NCI-H187 treated with DMSO at 0.1 percent for 48 hours (cell line): ENCODE results near the gene EPAS1.

ENCODE experiments used
- DNase-seq: peaks from one replicate; lab custom pipeline; 2025; lab: John Stamatoyannopoulos, UW

EPAS1 gene

DNA sequence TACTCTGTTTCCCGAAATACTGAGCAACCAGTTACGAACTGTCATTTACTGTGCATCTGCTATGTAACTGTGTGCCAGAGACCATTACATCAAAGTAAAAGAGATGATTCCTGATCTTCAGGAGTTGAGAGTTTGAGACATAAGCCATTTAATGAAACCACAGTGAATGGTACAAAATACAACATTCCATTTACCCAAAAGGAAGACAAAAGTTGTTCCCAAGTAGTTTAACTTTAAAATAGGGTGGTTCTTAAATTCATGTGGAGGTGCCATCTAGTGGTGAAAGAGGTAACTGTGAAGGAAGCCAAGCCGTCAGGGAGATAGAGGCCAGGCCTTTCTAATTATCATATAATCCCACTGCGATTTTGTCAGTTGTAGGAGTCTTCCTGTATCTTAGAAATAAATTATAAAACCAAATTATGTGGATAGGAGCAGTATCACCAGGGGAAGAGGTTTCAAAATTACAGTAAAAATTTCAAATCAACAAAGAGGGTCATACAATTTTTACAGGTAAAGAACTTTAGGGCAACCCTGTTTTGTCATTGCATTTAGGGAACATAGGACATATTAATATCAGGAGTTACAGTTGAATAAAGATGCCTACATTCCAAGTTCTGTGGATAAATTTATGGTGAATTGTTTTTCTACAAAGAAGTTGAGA, 67.7 kb downstream of the EPAS1 start:
- DNase-seq, result no peak

DNA sequence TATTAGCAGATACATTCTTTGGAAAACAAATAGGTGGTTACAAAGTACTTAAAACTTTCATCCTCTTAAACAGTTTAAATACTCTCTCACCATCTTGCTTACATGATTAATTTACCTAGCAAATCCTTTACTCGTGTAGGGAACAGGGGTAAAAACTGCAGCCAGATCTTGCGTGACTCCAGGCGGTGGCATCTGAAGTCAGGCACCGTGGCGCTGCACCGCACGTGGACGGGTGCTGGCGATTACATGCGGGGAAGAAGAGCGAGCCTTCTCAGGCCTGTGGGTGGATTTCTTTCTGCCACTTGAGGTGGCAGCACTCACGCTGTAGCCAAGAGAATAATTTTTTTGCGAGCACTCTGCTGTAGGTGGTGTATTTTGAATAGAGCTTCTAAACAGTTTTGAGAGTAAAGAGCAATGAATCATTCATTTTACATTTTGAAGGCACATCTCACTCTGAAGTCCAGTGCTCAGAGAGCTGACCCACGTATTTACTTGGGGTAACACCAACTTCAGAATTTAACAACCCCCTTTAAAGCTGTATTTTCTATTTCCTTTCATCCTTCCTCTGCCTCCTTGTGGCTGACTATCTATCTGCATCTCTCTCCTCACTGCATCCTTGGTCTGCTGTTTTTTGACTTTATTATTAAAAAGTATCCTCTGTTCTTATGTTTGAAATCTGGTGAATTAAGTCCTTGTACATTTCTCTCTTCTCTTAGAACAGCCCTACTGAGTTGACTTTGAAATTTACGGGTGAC, 68.9 kb downstream of the EPAS1 start:
- DNase-seq, result no peak

DNA sequence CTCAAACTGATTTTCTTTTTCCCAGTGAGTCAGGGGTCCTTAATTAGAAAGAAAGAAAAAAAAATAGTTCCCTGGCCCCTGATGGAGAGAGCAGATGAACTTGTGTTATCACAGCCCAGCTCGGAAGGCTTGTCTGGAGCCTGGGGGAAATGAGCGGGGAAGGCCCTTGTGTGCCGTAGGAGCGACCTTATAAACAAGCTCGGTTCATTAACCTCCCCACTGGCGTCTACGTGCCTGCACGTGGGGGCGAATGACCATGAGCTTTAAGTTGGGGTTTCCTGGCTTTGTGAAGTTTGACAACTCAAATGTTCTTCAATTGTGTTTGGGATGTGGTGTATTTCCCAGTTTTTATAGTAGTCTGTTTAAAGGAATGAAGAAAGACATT, 69.5 kb downstream of the EPAS1 start:
- no peak for DNase-seq

DNA sequence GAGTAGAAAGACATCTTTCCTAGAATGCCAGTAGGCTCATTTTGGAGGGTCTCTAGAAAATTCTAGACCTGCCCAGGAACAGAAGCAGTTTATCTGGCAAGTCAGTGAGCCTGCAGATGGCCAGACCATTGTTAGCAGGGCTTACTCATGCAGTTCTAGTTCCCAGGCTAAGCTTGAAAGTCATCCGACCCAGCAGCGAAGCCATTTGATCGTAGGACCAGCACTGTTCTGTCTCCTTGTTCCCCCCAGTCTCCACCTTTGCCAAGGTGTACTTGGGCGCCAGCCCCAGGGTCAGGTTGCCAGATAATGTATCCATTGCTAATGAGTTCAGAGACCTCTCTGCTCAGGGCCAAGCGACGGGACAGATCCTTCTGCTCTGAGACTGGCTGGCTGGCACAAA, 70.1 kb downstream of the EPAS1 start:
- no peak for DNase-seq

DNA sequence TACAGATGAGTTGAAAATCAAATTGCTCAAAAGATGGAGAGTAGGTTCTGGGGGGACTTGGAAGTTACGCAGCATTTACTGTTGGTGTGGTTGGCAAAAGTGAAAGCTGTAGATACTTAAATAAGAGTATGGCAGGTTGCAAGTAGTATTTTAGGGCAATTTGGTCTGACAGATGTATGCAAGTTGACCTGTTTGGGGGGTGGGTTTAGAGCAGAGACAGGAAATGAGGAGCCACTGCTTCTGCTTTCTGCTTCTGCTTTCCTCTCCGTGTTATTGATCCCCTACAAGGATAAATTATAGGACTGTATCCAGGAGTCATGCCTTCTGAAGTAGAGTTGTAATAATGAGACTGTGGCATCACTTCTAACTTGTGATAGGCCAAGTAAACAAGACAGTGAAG, 71.2 kb downstream of the EPAS1 start:
- no peak for DNase-seq

DNA sequence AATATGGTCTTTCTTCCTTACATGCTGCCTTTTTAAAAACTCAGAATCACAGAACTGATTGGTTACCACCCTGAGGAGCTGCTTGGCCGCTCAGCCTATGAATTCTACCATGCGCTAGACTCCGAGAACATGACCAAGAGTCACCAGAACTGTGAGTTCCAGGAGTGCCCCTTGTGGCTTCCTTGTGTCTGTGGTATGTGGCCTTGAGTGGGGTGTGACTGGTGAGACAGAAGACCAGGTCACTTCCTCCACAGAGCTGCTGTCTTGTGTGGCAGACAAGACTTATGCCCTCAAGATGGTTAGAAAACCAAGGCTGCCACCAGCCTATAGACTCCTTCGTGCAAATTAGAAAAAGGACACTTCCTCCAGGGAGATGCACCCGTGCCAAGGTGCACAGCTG, 72.6 kb downstream of the EPAS1 start:
- no peak for DNase-seq

DNA sequence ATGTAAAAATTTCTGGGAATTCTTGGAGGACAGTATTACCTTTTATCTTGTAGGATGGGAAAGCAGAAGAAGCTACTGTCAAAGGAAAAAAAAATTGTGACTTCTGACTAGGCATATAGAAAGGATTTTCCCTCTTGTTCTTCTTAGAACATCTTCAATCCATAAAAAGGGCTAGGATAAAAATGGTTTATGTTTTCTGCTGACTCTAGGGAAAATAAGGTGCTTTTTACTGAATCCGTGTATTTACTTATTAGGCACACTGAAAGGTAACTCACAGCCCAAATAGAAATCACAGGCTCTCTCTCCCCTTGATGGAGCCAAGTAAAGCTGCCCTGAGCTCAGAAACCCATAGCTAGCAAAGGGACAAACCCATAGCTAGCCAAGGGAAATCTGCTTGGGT, 74.6 kb downstream of the EPAS1 start:
- DNase-seq, result no peak

DNA sequence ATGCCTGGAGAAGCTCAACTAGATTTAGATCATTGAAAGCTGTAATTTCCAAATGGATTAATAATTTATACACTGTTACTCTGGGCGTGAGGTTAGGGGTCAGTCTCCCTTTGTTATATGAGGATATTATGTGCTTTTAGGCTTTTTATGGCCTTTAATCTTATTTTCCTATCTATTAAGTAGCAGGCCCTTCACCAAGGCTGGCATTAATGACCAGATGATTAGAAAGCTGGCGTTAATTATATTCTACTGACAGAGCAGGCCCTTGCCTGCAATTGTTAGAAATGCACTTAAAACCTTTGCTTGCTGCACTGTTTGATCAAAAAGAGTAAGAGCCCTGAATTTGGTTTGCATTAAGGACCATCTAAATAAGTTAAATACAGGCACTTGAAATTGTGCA, 75.3 kb downstream of the EPAS1 start:
- DNase-seq, result no peak

DNA sequence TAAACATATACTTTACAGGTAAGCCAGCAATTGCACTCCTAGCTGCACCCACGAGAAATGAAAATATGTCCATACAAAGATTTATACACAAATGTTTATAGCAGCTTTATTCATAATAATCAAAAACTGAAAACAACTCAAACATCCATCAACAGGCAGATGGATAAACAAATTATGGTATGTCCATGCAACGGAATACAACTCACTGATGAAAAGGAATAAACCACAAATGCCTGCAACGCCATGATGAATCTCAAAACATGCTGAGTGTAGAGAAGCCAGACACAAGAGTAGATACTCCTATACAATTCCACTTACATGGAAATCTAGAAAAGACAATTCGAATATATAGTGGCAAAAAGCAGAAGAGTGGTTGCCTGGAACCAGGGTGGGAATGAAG, 76.0 kb downstream of the EPAS1 start:
- no peak for DNase-seq

DNA sequence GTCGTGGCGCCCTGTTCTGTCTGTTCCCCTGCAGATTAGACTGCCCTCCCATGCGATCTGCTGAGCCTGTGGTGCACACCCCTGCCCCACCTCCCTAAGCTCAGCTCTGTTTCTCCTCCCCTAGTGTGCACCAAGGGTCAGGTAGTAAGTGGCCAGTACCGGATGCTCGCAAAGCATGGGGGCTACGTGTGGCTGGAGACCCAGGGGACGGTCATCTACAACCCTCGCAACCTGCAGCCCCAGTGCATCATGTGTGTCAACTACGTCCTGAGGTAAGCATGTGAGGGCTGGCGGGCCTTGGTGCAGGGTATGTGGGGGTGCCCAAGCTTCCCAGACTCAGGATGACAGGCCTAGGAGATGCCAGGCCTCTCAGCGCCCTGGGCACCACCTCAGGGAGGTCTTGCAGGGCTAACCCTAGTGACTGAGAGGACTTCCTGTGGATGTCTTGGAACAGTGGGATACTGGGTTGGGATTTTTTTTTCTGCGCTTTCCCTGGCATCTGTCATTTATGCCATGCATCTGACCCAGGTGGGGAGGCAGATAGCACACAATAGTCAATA, 78.4 kb downstream of the EPAS1 start:
- no peak for DNase-seq

DNA sequence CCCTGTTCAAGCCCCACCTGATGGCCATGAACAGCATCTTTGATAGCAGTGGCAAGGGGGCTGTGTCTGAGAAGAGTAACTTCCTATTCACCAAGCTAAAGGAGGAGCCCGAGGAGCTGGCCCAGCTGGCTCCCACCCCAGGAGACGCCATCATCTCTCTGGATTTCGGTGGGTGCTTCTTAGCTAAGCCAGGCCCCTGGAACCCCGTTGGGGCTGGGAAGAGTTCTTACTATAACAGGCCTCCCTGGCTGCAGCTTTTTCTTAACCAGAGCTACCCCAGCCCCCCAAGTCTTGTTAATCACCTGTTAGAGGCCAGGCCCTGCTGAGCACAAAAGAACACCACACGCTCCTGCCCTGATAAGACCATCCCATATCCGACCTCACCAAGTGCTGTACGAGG, 79.4 kb downstream of the EPAS1 start:
- no peak for DNase-seq

DNA sequence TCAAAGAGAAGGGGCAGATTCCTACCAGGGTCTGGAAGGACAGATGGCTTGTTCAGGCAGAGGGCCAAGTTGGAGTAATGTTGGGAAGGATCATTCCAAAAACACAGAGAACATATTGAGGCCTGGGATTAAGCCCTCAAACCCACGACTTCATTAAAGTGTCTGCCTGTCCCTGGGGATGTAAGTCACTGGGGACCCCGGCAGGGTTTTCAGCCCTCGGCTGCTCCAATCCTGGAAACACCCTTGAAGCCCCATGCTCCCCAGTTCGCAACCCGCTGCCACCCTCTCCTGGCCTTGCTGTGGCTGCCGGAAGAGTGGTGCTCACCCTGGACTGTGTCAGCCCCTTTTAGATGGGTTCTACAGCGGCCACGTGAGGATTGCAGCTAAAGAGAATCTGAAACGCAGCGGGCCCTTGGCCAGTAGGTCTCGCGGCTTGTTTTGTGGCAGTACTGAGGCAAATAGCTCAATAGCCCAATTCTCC, 79.9 kb downstream of the EPAS1 start:
- DNase-seq, result no peak

DNA sequence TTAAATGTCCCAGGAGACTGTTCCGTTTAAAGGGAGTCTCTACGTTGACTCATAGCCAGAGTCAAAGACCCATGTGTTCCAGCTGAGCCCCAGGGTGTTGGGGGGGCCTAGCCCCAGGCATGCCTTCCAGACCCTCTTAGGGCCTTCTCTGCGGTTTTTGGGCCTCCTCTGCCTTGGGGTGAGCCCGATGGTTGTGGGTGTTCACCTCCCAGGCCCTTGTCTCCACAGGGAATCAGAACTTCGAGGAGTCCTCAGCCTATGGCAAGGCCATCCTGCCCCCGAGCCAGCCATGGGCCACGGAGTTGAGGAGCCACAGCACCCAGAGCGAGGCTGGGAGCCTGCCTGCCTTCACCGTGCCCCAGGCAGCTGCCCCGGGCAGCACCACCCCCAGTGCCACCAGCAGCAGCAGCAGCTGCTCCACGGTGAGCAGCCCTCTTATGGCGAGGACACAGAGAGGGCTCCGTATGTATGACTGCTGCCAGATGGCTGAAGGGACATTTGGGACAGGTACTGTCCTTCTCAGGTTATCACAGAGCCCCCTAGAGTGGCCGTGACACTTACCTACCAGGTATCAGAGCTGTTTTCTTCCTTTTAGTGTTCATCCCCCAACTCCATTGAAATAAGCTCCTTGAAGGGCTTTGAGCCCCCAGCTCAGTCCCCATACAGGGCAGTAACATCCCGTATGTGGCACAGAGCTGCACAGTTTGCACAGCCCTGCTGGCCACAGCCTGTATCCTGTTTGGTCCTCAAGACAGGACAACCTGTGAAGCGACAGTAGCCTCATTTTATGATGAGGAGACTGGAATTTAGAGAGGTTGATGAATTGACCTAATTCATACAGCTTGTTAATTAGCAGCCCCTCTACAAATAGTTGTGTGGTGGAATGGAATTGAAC, 80.7 kb downstream of the EPAS1 start:
- DNase-seq, result no peak

DNA sequence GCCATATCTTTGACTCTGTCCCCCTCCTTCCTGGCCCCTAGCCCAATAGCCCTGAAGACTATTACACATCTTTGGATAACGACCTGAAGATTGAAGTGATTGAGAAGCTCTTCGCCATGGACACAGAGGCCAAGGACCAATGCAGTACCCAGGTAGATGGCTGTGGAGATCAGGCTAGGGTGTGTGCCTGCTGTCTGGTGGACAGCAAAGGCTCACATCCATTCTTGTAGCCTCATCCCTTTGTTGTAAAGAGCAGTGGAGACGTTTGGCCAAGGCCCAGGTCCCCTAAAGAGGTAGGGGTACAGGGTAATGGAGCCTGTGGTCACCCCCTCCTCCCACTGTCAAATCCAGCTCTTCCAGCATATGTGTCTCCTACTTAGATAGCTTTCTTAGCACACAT, 81.4 kb downstream of the EPAS1 start:
- no peak for DNase-seq

DNA sequence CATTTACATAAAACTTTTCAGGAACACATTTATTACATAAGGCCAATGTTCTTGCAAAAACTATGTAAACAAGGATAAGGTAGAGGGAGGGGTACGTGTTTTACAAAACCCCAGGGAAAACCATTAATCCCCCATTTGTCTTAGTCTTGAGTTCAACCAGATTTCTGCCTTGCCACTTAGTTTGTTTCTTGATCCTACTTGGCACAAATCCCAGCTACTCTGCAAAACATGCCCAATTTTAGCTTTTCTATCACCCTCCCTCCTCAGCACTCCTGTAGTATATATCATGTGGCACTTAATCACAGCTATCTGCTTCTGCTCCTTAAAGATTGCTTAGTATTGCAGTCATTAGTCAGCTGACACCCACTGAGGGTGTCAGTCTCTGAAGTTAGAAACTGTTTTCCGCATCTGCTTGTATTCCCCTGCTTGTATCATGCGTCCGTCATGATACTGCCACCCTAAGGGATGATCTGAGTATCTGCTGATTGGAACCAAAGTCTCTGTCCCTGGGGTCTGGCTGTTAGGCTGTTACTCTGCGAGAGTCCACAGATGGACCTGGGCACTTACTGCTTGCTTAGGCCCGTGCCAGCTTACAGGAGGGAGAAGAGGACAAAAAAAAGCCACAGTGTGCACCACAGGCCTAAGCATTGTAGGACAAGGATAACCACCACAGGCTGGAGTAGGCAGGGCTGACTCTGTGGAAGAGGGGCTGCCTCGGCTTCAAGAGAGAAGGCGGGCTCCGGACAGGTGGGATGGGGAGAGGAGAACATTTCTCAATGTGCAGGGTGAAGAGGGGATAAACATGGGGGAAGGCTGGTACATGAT, 82.2 kb downstream of the EPAS1 start:
- no peak for DNase-seq

DNA sequence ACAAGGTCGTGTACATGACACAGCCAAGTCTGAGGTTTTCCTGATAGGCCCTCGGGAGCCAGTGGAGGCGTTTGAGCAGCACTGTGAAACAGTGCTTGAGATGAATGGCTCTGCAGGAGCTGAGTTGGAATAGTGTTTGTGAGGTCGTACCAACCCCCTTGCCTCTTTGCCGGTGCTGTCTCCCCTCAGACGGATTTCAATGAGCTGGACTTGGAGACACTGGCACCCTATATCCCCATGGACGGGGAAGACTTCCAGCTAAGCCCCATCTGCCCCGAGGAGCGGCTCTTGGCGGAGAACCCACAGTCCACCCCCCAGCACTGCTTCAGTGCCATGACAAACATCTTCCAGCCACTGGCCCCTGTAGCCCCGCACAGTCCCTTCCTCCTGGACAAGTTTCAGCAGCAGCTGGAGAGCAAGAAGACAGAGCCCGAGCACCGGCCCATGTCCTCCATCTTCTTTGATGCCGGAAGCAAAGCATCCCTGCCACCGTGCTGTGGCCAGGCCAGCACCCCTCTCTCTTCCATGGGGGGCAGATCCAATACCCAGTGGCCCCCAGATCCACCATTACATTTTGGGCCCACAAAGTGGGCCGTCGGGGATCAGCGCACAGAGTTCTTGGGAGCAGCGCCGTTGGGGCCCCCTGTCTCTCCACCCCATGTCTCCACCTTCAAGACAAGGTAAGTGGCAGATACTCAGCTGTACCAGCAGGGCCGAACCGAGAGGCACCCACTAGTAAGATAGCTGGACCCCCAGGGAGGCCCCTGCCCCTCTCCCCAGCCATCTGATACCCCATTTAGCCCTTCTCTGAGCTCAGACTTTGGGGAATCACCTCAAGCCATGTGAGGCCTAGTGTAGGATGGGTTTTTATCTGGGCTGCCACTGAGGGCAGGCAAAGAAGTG, 83.1 kb downstream of the EPAS1 start:
- no peak for DNase-seq

DNA sequence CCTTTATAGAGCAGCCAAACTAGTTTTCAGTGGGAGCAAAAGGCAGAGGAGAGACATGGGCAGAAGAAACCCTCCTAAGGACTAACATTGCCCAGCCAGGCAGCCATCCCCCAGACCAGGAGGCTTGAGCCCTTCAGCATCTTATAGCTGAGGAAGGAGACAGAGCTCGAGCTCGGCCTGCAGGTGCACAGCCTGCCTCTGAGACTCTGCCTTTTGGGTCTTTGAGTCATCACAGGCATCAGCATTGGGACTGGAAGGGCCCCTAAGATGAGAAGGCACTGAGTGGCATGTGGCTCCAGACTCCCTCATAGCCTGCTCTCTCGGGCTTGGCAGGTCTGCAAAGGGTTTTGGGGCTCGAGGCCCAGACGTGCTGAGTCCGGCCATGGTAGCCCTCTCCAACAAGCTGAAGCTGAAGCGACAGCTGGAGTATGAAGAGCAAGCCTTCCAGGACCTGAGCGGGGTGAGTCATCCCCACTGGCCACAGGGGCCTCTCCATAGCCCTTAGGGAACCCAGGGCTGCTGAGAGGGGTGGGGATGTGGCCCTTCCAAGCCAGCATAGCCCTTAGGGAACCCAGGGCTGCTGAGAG, 84.1 kb downstream of the EPAS1 start:
- DNase-seq, result no peak

DNA sequence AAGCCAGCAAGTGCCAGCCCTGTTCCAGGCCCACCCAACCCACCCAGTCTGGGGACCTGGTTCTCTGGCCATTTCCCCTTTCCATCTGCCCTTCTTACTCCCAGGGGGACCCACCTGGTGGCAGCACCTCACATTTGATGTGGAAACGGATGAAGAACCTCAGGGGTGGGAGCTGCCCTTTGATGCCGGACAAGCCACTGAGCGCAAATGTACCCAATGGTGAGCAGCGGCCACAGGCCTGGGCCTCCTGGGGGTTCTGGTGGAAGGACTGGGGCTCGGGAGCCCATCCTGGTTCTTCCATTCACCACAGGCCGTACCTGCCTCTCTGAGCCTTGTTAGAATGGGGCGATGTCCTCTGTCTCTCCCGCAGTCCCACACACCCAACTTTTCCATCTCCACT, 84.7 kb downstream of the EPAS1 start:
- no peak for DNase-seq

DNA sequence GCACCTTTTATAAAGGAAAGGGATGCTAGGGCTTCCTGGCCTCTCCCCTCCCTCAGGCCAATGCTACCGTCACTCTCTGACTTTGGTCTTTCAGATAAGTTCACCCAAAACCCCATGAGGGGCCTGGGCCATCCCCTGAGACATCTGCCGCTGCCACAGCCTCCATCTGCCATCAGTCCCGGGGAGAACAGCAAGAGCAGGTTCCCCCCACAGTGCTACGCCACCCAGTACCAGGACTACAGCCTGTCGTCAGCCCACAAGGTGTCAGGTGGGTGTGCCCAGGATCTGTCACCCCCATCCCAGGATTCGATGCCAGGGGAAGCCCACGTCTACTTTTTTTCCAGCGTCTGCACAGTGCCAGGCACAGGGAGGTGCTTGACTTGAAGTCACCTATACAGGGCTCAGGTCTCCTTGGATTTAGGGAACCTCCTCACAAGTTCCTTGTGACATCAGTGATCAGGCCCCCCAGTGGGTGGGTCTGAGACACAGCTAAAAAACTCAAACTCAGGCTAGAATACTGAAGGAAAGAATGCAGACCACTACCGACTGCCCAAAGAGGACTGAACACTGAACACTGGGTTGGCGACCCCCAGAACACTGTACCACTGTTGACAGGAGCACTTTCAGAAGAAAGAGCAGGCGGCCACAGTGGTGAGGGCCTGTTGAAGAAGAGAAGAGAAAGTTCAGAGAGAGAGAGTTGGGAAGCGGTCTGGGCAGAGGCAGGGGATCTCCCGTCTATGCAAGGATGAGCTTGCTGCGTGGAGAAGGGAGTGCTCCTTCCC, 85.3 kb downstream of the EPAS1 start:
- no peak for DNase-seq

DNA sequence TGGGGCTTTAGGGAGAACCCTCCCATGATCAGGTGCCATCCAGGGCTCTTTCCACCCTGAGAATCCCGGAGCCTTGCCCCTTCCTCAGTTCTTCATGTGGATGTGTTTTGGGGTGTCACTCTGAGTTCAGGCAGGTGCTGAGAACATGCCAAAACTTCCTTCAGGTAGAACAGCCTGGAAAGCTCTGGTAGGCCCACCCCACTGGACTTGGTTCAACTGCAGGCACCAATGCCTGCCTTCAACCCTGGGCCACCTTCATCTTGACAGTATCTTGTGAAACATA, 85.8 kb downstream of the EPAS1 start:
- DNase-seq, result no peak
